Measurements from ENCODE around the gene ARMC6.

Gene ARMC6

DNA sequence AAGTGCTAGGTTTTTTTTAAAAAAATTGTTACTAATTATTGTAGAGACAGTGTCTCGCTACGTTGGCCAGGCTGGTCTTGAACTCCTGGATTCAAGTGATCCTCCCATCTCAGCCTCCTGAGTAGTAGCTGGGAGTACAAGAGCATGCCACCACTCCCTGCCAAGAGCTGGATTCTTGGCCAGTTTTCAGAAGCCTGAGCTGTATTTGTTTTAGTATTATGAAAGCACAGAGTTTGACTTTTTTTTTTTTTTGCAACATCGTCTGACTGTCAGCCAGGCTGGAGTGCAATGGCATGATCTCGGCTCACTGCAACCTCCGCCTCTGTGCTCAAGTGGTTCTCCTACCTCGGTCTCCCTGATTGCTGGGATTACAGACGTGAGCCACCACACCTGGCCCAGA is 7.0 kb downstream of the ARMC6 start:
- peaks cover 79% of the 10 kb centered on the region for H3K36me3 ChIP-seq (ENCODE audit: control insufficient read depth, insufficient read depth, low read length)
- no peak overlapping the region for H3K27ac ChIP-seq (ENCODE audit: low read depth, low read length, severe bottlenecking)
- peaks cover under 1% of the 10 kb centered on the region for H3K4me1 ChIP-seq (ENCODE audit: control insufficient read depth, insufficient read depth, low read length, poor library complexity, severe bottlenecking)
- 97 to 100% methylated on average over 4 of the region's 7 CpGs for WGBS, 2 experiments (ENCODE audit: insufficient coverage in 2 of 2)
- no peak overlapping the region for H3K4me3 ChIP-seq (ENCODE audit: extremely low read depth, insufficient read depth, low read length, poor library complexity, severe bottlenecking)
- peaks cover 17% of the 10 kb centered on the region for H3K9me3 ChIP-seq (ENCODE audit: control insufficient read depth, low read length)

DNA sequence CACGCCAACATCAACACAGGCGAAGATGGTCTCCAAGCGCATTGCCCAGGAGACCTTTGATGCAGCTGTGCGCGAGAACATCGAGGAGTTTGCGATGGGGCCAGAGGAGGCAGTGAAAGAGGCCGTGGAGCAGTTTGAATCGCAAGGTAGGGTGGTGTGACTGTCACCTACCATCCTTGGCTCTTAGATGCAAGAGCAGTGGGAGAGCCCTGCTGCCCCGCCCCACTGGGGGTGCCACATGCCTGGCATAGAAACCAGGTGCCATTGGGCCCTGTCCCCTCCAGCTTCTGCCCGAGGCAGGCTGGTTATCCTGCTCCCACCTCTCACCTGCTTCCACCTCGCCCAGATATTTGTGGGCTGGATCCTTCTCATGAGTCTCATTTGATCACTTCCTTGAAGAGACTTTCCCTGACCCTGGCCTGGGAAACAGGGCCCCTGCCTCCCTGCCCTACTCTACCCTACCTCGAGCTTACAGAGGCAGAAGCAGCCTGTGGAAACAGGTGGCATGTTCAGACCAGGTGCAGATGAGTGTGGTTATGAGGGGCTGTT is 9.4 kb downstream of the ARMC6 start:
- Histone ChIP-seq H3K36me3 (ENCODE audit: control insufficient read depth, insufficient read depth, low read length) (peaks cover 79% of the 10 kb centered on the region), H3K27ac (ENCODE audit: low read depth, low read length, severe bottlenecking) (no peak overlapping the region), H3K9me3 (ENCODE audit: control insufficient read depth, low read length) (peaks cover 1% of the 10 kb centered on the region), H3K4me3 (ENCODE audit: extremely low read depth, insufficient read depth, low read length, poor library complexity, severe bottlenecking) (no peak overlapping the region), H3K4me1 (ENCODE audit: control insufficient read depth, insufficient read depth, low read length, poor library complexity, severe bottlenecking) (no peaks in the 10 kb centered on the region)
- 93% methylated on average over 12 of the region's 13 CpGs for WGBS, 2 experiments (ENCODE audit: insufficient coverage in 2 of 2)

DNA sequence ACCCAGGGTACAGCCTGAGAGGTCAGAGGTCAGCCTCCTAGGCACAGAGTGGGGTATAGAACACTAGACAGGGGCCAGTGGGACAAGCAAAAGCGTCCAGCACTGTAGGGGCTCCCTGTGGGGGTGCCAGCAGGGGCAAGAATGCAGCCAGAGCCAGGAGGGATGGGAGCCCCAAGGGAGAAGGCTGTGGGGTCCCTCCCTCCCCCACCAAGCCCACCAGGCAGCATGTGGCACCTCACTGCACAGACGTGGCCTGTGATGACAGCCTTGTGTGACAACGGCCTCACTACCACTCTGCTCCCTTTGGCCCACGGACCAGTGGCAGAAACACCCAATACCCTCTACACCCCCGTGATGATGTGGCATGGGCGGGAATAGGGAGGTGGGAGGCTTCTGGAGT is 10.1 kb downstream of the ARMC6 start:
- H3K4me1 ChIP-seq (ENCODE audit: control insufficient read depth, insufficient read depth, low read length, poor library complexity, severe bottlenecking) = no peaks in the 10 kb centered on the region
- 100% methylated on average over 1 of the region's 6 CpGs for WGBS, 2 experiments (ENCODE audit: insufficient coverage in 2 of 2)
- H3K9me3 ChIP-seq (ENCODE audit: control insufficient read depth, low read length) = no peaks in the 10 kb centered on the region
- no peak overlapping the region for H3K27ac ChIP-seq (ENCODE audit: low read depth, low read length, severe bottlenecking)
- no peak overlapping the region for H3K4me3 ChIP-seq (ENCODE audit: extremely low read depth, insufficient read depth, low read length, poor library complexity, severe bottlenecking)
- peaks cover 75% of the 10 kb centered on the region for H3K36me3 ChIP-seq (ENCODE audit: control insufficient read depth, insufficient read depth, low read length)

DNA sequence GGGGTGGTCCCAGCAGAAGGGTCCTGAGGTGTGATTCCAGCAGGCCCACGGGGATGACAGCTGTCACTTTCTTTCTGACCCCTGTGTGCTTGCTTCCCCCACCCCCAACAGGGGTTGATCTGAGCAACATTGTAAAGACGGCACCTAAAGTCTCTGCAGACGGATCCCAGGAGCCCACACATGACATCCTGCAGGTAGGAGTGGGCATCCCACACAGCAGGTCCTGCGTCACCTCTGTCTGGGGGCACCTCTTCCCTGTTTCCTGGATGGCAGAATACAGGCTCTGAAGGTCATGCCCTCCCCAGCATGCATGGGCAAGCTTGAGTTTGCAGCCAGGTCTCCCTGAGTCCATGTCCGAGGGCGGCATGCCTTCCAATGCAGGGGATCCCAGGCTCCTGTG is 10.5 kb downstream of the ARMC6 start:
- no peaks in the 10 kb centered on the region for H3K9me3 ChIP-seq (ENCODE audit: control insufficient read depth, low read length)
- H3K36me3 ChIP-seq (ENCODE audit: control insufficient read depth, insufficient read depth, low read length) = peaks cover 75% of the 10 kb centered on the region
- no peak overlapping the region for H3K4me3 ChIP-seq (ENCODE audit: extremely low read depth, insufficient read depth, low read length, poor library complexity, severe bottlenecking)
- no peaks in the 10 kb centered on the region for H3K4me1 ChIP-seq (ENCODE audit: control insufficient read depth, insufficient read depth, low read length, poor library complexity, severe bottlenecking)
- WGBS, 2 experiments (ENCODE audit: insufficient coverage in 2 of 2) = 99% methylated on average over 6 of the region's 6 CpGs
- H3K27ac ChIP-seq (ENCODE audit: low read depth, low read length, severe bottlenecking) = no peak overlapping the region

DNA sequence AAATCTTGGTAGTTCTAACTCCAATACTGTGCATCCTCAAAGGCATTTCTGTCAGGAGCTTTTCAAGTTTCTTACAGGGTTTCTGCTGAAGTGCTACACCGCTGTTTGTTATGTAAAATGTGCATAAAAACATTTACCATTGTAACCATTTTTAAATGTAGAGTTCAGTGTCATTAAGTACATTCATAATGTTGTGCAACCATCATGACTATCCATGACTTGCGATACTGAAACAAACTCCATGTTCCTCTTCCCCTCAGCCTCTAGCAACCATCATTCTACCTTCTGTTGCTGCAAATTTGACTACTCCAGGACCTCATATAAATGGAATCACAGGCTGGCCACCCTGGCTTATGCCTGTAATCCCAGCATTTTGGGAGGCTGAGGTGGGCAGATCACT is 16.0 kb downstream of the ARMC6 start:
- H3K4me3 ChIP-seq (ENCODE audit: extremely low read depth, insufficient read depth, low read length, poor library complexity, severe bottlenecking) = no peak overlapping the region
- H3K27ac ChIP-seq (ENCODE audit: low read depth, low read length, severe bottlenecking) = no peak overlapping the region
- H3K36me3 ChIP-seq (ENCODE audit: control insufficient read depth, insufficient read depth, low read length) = peaks cover 79% of the 10 kb centered on the region
- 100% methylated on average over 1 of the region's 2 CpGs; no CpG with 5 or more reads in 1 of the 2 experiments for WGBS, 2 experiments (ENCODE audit: insufficient coverage in 2 of 2)
- H3K4me1 ChIP-seq (ENCODE audit: control insufficient read depth, insufficient read depth, low read length, poor library complexity, severe bottlenecking) = no peaks in the 10 kb centered on the region
- H3K9me3 ChIP-seq (ENCODE audit: control insufficient read depth, low read length) = no peaks in the 10 kb centered on the region

DNA sequence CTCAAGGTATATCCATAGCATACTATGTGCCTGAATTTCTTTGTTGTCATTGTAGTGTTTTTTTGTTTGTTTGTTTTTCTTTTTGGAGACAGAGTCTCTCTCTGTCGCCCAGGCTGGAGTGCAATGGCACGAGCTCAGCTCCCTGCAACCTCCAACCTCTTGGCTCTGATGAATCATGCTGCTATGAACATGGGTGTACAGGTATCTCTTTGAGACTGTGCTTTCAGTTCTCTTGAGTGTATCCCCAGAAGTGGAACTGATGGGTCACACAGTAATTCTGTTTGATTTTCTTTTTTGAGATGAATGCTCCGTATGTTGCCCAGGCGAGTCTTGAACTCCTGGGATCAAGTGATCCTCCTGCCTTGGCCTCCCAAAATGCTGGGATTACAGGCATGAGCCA is 16.7 kb downstream of the ARMC6 start:
- Histone ChIP-seq H3K4me1 (ENCODE audit: control insufficient read depth, insufficient read depth, low read length, poor library complexity, severe bottlenecking) (no peaks in the 10 kb centered on the region), H3K9me3 (ENCODE audit: control insufficient read depth, low read length) (no peaks in the 10 kb centered on the region), H3K36me3 (ENCODE audit: control insufficient read depth, insufficient read depth, low read length) (peaks cover 79% of the 10 kb centered on the region), H3K4me3 (ENCODE audit: extremely low read depth, insufficient read depth, low read length, poor library complexity, severe bottlenecking) (no peak overlapping the region), H3K27ac (ENCODE audit: low read depth, low read length, severe bottlenecking) (no peak overlapping the region)
- 95 to 96% methylated on average over 2 to 3 of the region's 4 CpGs for WGBS, 2 experiments (ENCODE audit: insufficient coverage in 2 of 2)

DNA sequence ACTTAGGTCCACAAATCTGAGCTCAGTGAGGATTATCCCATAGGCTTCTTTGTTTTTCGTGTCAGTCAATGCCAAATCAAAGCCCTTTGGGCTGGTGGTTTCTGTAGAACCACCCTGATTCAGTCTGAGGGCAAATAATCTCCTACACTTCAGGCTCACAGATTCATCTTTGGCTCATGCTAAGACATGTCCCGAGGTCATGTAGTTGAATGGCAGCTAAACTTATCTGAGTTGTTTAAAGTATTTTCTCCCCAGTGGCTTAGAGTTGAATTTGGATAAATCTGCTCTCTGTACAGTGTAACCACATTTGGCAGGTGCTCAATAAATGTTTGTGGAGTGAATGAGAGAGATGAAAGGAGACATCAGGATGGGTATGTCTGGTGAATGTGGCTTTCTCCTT is 17.3 kb downstream of the ARMC6 start:
- Histone ChIP-seq H3K27ac (ENCODE audit: low read depth, low read length, severe bottlenecking) (no peak overlapping the region), H3K36me3 (ENCODE audit: control insufficient read depth, insufficient read depth, low read length) (peaks cover 79% of the 10 kb centered on the region), H3K4me1 (ENCODE audit: control insufficient read depth, insufficient read depth, low read length, poor library complexity, severe bottlenecking) (no peaks in the 10 kb centered on the region), H3K9me3 (ENCODE audit: control insufficient read depth, low read length) (no peaks in the 10 kb centered on the region), H3K4me3 (ENCODE audit: extremely low read depth, insufficient read depth, low read length, poor library complexity, severe bottlenecking) (no peak overlapping the region)
- WGBS, 2 experiments (ENCODE audit: insufficient coverage in 2 of 2) = 100% methylated on average over 1 of the region's 2 CpGs

DNA sequence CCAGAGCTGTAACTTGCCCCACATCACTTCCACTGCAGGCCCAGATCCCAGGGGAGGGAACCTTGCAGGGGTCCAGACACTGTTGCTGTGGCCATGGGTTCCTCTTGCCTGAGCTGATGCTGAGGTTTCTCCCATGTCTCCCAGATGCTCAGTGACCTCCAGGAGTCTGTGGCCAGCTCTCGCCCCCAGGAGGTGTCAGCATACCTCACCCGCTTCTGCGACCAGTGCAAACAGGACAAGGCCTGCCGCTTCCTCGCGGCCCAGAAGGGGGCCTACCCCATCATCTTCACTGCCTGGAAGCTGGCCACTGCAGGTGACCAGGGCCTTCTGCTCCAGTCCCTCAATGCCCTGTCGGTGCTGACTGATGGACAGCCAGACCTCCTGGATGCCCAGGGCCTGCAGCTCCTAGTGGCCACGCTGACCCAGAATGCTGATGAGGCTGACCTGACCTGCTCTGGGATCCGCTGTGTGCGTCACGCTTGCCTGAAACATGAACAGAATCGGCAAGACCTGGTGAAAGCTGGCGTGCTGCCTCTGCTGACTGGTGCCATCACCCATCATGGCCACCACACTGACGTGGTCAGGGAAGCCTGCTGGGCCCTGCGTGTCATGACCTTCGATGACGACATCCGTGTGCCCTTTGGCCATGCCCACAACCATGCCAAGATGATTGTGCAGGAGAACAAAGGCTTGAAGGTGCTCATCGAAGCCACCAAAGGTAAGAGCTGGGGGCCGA is 18.2 kb downstream of the ARMC6 start:
- Histone ChIP-seq H3K4me3 (ENCODE audit: extremely low read depth, insufficient read depth, low read length, poor library complexity, severe bottlenecking) (no peak overlapping the region), H3K4me1 (ENCODE audit: control insufficient read depth, insufficient read depth, low read length, poor library complexity, severe bottlenecking) (no peaks in the 10 kb centered on the region), H3K27ac (ENCODE audit: low read depth, low read length, severe bottlenecking) (no peak overlapping the region), H3K36me3 (ENCODE audit: control insufficient read depth, insufficient read depth, low read length) (peaks cover 76% of the 10 kb centered on the region), H3K9me3 (ENCODE audit: control insufficient read depth, low read length) (no peaks in the 10 kb centered on the region)
- 91 to 94% methylated on average over 20 of the region's 20 CpGs for WGBS, 2 experiments (ENCODE audit: insufficient coverage in 2 of 2)

DNA sequence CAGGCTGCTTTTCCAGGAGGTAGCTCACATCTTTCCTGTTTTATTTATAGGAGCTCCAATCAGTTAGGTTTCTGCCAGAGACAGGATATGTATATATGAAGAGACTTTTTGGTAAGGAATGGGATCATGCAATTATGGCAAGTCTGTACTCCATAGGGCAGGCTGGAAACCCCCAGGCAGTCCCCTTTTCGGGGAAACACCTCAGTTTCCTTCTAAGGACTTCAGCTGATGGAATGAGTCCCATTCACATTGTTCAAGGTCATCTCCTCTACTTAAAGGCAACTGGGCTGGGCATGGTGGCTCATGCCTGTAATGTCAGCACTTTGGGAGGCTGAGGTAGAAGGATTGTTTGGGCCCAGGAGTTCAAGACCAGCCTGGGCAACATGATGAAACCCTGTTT is 19.5 kb downstream of the ARMC6 start:
- Histone ChIP-seq H3K27ac (ENCODE audit: low read depth, low read length, severe bottlenecking) (no peak overlapping the region), H3K4me3 (ENCODE audit: extremely low read depth, insufficient read depth, low read length, poor library complexity, severe bottlenecking) (no peak overlapping the region), H3K36me3 (ENCODE audit: control insufficient read depth, insufficient read depth, low read length) (peaks cover 76% of the 10 kb centered on the region), H3K9me3 (ENCODE audit: control insufficient read depth, low read length) (no peaks in the 10 kb centered on the region), H3K4me1 (ENCODE audit: control insufficient read depth, insufficient read depth, low read length, poor library complexity, severe bottlenecking) (no peaks in the 10 kb centered on the region)
- WGBS, 2 experiments (ENCODE audit: insufficient coverage in 2 of 2) = 71 to 83% methylated on average over 1 of the region's 1 CpG

DNA sequence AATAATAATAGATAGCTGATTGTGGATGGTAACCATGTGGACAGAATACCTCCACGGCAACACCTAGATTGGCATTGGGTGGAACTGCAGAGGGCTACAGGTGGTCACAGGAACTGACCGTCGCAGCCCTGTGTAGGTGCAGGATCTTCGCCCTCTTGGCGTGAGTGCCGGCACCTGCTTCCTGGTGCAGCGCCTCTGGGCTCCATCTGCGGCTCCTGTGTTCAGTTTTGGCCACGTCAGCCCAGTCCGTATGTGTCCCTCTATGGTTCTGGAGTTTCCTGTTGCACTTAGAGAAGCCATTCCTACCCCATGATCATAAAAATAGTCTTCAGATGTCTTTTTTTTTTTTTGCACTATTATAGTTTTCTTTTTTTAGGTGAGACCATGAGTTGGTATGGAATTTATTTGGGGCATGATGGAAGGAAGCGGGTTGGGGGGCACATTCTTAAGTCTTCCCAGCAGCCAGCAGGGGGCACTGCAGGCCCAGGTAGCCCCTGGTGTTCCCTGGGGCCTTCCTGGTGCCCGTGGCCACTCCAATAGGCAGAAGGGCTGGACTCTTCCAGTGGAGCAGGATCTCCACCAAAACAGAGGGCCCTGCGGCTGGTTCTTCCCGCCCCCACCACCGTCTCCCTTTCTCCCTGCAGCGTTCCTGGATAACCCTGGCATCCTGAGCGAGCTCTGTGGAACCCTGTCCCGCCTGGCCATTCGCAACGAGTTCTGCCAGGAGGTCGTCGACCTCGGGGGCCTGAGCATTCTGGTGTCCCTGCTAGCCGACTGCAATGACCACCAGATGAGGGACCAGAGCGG is 20.3 kb downstream of the ARMC6 start:
- no peak overlapping the region for H3K4me3 ChIP-seq (ENCODE audit: extremely low read depth, insufficient read depth, low read length, poor library complexity, severe bottlenecking)
- H3K27ac ChIP-seq (ENCODE audit: low read depth, low read length, severe bottlenecking) = no peak overlapping the region
- H3K9me3 ChIP-seq (ENCODE audit: control insufficient read depth, low read length) = no peaks in the 10 kb centered on the region
- peaks cover 78% of the 10 kb centered on the region for H3K36me3 ChIP-seq (ENCODE audit: control insufficient read depth, insufficient read depth, low read length)
- no peaks in the 10 kb centered on the region for H3K4me1 ChIP-seq (ENCODE audit: control insufficient read depth, insufficient read depth, low read length, poor library complexity, severe bottlenecking)
- WGBS, 2 experiments (ENCODE audit: insufficient coverage in 2 of 2) = 91 to 92% methylated on average over 24 to 25 of the region's 25 CpGs
